Body of pancreas (tissue), 4 donors: ENCODE results near the gene ENTPD6. TPM values are rescaled to one million over a fixed set of nuclear protein-coding genes. Genes with fewer than 3 reads are reported as not detected.
"Not testable (repeated sequence)": the region's sequence is repeated elsewhere in the genome, so short reads cannot be mapped to it uniquely, and the experiment has no call there.

Experiments
- ATAC-seq: fragments of 150-250 bp; one replicate; pipeline ENCODE4 v1.9.1; 2016
- DNase-seq, 4 donors: peaks; one replicate each; pipeline ENCODE4 v3.0.0-alpha.2; 2019
- H3K27ac ChIP-seq, 4 donors: fragments of 200-600 bp; sonication (generic); 1 replicate in 3 of 4; 2 replicates in 1 of 4; pipeline versions ENCODE4 v1.5.1 to v1.6.1; 2016 to 2019; ENCODE audit warnings: mild to moderate bottlenecking in 1 of 4, mixed read lengths in 1 of 4, moderate library complexity in 1 of 4
- H3K27me3 ChIP-seq, 2 donors: fragments of 200-600 bp; sonication (generic); one replicate each; pipeline ENCODE4 v1.6.0; 2016; ENCODE audit warnings: mild to moderate bottlenecking in 1 of 2
- H3K36me3 ChIP-seq, 2 donors: fragments of 200-600 bp; sonication (generic); replicated peaks in 1 of 2; 2 replicates each; pipeline ENCODE4 v1.5.1; 2016; ENCODE audit warnings: low read depth in 2 of 2; ENCODE audit not compliant: insufficient read depth in 1 of 2
- H3K4me1 ChIP-seq: fragments of 200-600 bp; sonication (generic); one replicate; pipeline ENCODE4 v1.6.0; 2016
- H3K4me3 ChIP-seq, 2 donors: fragments of 200-600 bp; sonication (generic); 1 replicate in 1 of 2; 2 replicates in 1 of 2; pipeline ENCODE4 v1.5.1; 2016 to 2019
- H3K9me3 ChIP-seq, 3 donors: fragments of 200-600 bp; sonication (generic); 1 replicate in 2 of 3; 2 replicates in 1 of 3; pipeline ENCODE4 v1.5.1; 2016
- CTCF ChIP-seq, 7 experiments: fragments of 450-650 bp in 4 of 7; fragments of 200-600 bp in 3 of 7; sonication (generic) in 3 of 7; IDR thresholded peaks; one replicate each; pipeline ENCODE4 v1.5.1; 2016 to 2019; ENCODE audit warnings: antibody characterized with exemption in 7 of 7
- POLR2A ChIP-seq, 3 donors: fragments of 450-650 bp; IDR thresholded peaks; one replicate each; pipeline ENCODE4 v1.6.1; 2016; ENCODE audit warnings: antibody characterized with exemption in 3 of 3, mild to moderate bottlenecking in 2 of 3
- WGBS, 2 donors: methylation state at CpG; one replicate each; pipeline ENCODE4 v1.1.5; 2017; 5-methylcytosine and 5-hydroxymethylcytosine counted together
- intact Hi-C: fragments of 100-400 bp; cut with DNase I; formaldehyde crosslinking; loops from one replicate; pipeline ENCODE4 v1.15.1; 2023
- total RNA-seq, 2 donors: library from RNA; depleted of rRNA; stranded (reverse); fragments of >200 nt; gene quantifications; one replicate each; pipeline ENCODE4 v1.1.0, GENCODE V29; 2016

The ENTPD6 gene
- total RNA-seq, 2 donors from 2014 or later, result 59.9 to 79.8 TPM

GRCh38 chr20:25258476-25258805 is 62.9 kb downstream of the ENTPD6 start:
- ATAC-seq, result no peak
- H3K27me3 ChIP-seq, result no peaks in the 10 kb centered on the region
- no peak overlapping the region for H3K27ac ChIP-seq
- DNase-seq, result no peak
- intact Hi-C loops, result no loop called here
- no peaks in the 10 kb centered on the region for H3K9me3 ChIP-seq
- 70 to 78% methylated on average over 8 of the region's 8 CpGs for WGBS, 2 donors
- peaks cover 0 to 3% of the 10 kb centered on the region in 2 donors for H3K36me3 ChIP-seq
- H3K4me3 ChIP-seq, result no peak overlapping the region
- peaks cover 12% of the 10 kb centered on the region for H3K4me1 ChIP-seq
- TF ChIP-seq POLR2A (IDR thresholded peaks at IDR 0.05) (no peak), CTCF (IDR thresholded peaks at IDR 0.05) (no peak)

DNA sequence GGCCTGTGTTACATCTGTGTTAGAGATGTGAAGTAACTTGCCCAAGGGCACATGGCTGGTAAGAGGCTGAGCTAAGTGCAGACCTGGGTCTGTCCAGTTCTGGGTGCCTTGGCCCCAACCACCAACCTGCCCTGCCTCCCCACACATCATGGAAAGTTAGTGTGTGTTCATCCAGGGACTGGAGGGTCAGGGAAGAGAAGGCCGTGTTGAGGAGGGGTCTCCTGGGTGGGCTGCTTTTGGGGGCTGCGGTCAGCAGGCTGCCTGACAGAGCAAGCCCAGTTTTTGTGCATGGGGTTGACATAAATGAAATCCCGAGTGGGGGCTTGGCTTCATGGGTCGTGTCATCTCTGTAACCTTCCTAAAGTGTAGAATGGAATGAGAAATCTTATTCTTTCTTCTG is 63.3 kb downstream of the ENTPD6 start:
- DNase-seq (no peak), ATAC-seq (no peak)
- intact Hi-C loops, result no loop called here
- TF ChIP-seq CTCF (IDR thresholded peaks at IDR 0.05) (no peak), POLR2A (IDR thresholded peaks at IDR 0.05) (no peak)
- no peaks in the 10 kb centered on the region for H3K27me3 ChIP-seq
- H3K27ac ChIP-seq, result no peak overlapping the region
- peaks cover 0 to 3% of the 10 kb centered on the region in 2 donors for H3K36me3 ChIP-seq
- H3K4me3 ChIP-seq, result no peak overlapping the region
- no peaks in the 10 kb centered on the region for H3K9me3 ChIP-seq
- 61 to 76% methylated on average over 4 of the region's 4 CpGs for WGBS, 2 donors
- peaks cover 12% of the 10 kb centered on the region for H3K4me1 ChIP-seq

DNA sequence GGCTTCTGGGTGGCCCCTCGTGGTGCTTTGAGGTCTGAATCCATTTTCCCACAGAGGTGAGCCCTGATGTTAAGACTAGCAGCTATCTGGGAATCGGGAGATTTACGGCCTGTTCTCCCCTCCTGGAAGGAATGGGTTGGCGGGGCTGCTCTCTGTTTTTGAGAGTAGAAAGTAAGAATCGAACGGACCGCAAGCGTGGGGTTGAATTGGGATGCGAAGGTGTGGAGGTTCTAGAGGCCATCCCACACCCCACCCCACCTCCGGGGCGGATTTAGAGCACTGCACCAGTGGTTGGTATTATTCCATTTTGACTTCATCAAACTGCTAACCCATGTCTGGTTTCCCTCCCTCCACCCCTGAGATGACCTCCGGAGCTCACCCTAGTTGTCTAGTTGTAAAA is 63.8 kb downstream of the ENTPD6 start:
- WGBS, 2 donors, result 95% methylated on average over 12 of the region's 12 CpGs
- no peak for ATAC-seq
- no peaks in the 10 kb centered on the region for H3K27me3 ChIP-seq
- no peak overlapping the region for H3K27ac ChIP-seq
- no peaks in the 10 kb centered on the region for H3K9me3 ChIP-seq
- intact Hi-C loops, result no loop called here
- DNase-seq, result no peak
- H3K36me3 ChIP-seq, result peaks cover 0 to 3% of the 10 kb centered on the region in 2 donors
- no peak overlapping the region for H3K4me3 ChIP-seq
- peaks cover 12% of the 10 kb centered on the region for H3K4me1 ChIP-seq
- no peak for TF ChIP-seq POLR2A (IDR thresholded peaks at IDR 0.05)
- TF ChIP-seq CTCF (IDR thresholded peaks at IDR 0.05), result no peak

- Histone ChIP-seq H3K4me3 (no peak overlapping the region), H3K27ac (no peak overlapping the region), H3K36me3 (peaks cover 0 to 3% of the 10 kb centered on the region in 2 donors), H3K9me3 (no peaks in the 10 kb centered on the region), H3K4me1 (peaks cover 12% of the 10 kb centered on the region), H3K27me3 (no peaks in the 10 kb centered on the region)
- no peak for DNase-seq
- intact Hi-C loops, result no loop called here
- WGBS, 2 donors, result 92 to 95% methylated on average over 9 of the region's 9 CpGs
- ATAC-seq, result no peak
- TF ChIP-seq CTCF (IDR thresholded peaks at IDR 0.05) (no peak), POLR2A (IDR thresholded peaks at IDR 0.05) (no peak)
Observed at GRCh38 chr20:25259788-25260254, 64.3 kb downstream of the ENTPD6 start.

DNA sequence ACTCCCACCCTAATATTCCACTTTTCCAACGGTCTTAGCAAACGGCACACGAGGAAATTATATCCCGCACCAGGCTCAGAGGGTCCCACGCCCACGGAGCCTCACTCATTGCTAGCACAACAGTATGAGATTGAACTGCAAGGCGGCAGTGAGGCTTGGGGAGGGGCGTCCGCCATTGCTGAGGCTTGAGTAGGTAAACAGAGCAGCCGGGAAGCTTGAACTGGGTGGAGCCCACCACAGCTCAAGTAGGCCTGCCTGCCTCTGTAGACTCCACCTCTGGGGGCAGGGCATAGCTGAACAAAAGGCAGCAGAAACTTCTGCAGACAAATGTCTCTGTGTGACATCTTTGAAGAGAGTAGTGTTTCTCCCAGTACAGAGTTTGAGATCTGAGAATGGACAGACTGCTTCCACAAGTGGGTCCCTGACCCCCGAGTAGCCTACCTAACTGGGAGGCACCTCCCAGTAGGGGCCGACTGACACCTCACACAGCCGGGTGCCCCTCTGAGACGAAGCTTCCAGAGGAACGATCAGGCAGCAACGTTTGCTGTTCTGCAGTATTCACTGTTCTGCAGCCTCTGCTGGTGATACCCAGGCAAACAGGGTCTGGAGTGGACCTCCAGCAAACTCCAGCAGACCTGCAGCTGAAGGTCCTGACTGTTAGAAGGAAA is 65.4 kb downstream of the ENTPD6 start:
- not testable (repeated sequence) for ATAC-seq, H3K36me3 ChIP-seq, H3K9me3 ChIP-seq

More for the DNA sequence above, 65.4 kb downstream of the ENTPD6 start:
- WGBS, 2 donors, result 95% methylated on average over 16 of the region's 16 CpGs
- intact Hi-C loops, H3K27ac ChIP-seq, H3K27me3 ChIP-seq, H3K4me3 ChIP-seq, H3K4me1 ChIP-seq, DNase-seq: not testable (repeated sequence)
